GM12878 (cell line): Measurements from ENCODE around the gene BNC2. TPM values are rescaled to one million over a fixed set of nuclear protein-coding genes. Genes with fewer than 3 reads are reported as not detected.

Source experiments
- ATAC-seq: fragments of 200-7000 bp; cut with Tn5 transposase; 3 replicates; pipeline ENCODE4 v1.9.1; 2020; ENCODE audit warnings: mild to moderate bottlenecking, moderate library complexity
- BruUV-seq: library from RNA; stranded (reverse); fragments of 400-500 nt; replicated peaks from 2 replicates; lab custom pipeline; 2021; lab: Mats Ljungman, UMichigan
- CTCF ChIA-PET: fragments of 300-600 bp; sonication (Branson Sonifier 250); formaldehyde crosslinking; extraction: SDS; loops from one replicate; lab custom pipeline; 2021; ENCODE audit warnings: inconsistent platforms; lab: Yijun Ruan, JAX
- POLR2A ChIA-PET: fragments of 350-600 bp; formaldehyde crosslinking; extraction: SDS; loops from one replicate; lab custom pipeline; 2021; ENCODE audit warnings: inconsistent platforms; lab: Charles Lee
- RAD21 ChIA-PET: fragments of 300-600 bp; sonication (Branson Sonifier 250); formaldehyde crosslinking; loops from one replicate; lab custom pipeline; 2023; ENCODE audit warnings: antibody characterized with exemption; ENCODE audit not compliant: unreplicated experiment; lab: Charles Lee
- SMC1A ChIA-PET: fragments of 300-600 bp; sonication (Branson Sonifier 250); formaldehyde crosslinking; loops from one replicate; lab custom pipeline; 2023; ENCODE audit not compliant: unreplicated experiment, uncharacterized antibody; lab: Charles Lee
- DNase-seq: peaks from one replicate; pipeline ENCODE4 v3.0.0-alpha.2; 2011; ENCODE audit warnings: low read depth, low spot score
- FAIRE-seq: peaks from 3 replicates; lab custom pipeline; 2011; peaks lifted over from hg19 to GRCh38; lab: Jason Lieb, UNC
- H2AFZ ChIP-seq: 2 replicates; pipeline ENCODE4 v1.6.0; 2011; ENCODE audit warnings: low read depth, low read length, control low read depth; ENCODE audit not compliant: control insufficient read depth
- H3K27ac ChIP-seq: 2 replicates; pipeline ENCODE4 v1.5.1; 2011; ENCODE audit warnings: control low read depth; ENCODE audit not compliant: control insufficient read depth, insufficient read depth
- H3K27me3 ChIP-seq, 2 experiments: replicated peaks in 1 of 2; 2 replicates each; pipeline versions ENCODE4 v1.6.0 to v1.6.1; 2011; ENCODE audit warnings: low read length in 1 of 2; ENCODE audit not compliant: control insufficient read depth in 2 of 2, insufficient read depth in 2 of 2
- H3K36me3 ChIP-seq, 2 experiments: 2 replicates each; pipeline ENCODE4 v1.5.1; 2011; ENCODE audit warnings: low read length in 1 of 2; ENCODE audit not compliant: control insufficient read depth in 2 of 2, insufficient read depth in 2 of 2
- H3K4me1 ChIP-seq: 2 replicates; pipeline ENCODE4 v1.6.1; 2011; ENCODE audit warnings: mild to moderate bottlenecking, low read length, moderate library complexity, mixed read lengths; ENCODE audit not compliant: control insufficient read depth, insufficient read depth
- H3K4me2 ChIP-seq: 2 replicates; pipeline ENCODE4 v1.6.0; 2011; ENCODE audit warnings: control low read depth; ENCODE audit not compliant: control insufficient read depth, insufficient read depth
- H3K4me3 ChIP-seq: fragments of 200-600 bp; sonication (generic); 2 replicates; pipeline ENCODE4 v1.5.1; 2016
- H3K79me2 ChIP-seq: 2 replicates; pipeline ENCODE4 v1.6.0; 2011; ENCODE audit warnings: low read length; ENCODE audit not compliant: control insufficient read depth, insufficient read depth
- H3K9ac ChIP-seq: 2 replicates; pipeline ENCODE4 v1.8.0; 2011; ENCODE audit warnings: low read length, control low read depth, mixed read lengths; ENCODE audit not compliant: control insufficient read depth, insufficient read depth
- H3K9me3 ChIP-seq: replicated peaks from 3 replicates; pipeline ENCODE4 v1.5.1; 2011; ENCODE audit warnings: mild to moderate bottlenecking, low read length; ENCODE audit not compliant: control insufficient read depth, insufficient read depth
- H4K20me1 ChIP-seq: 2 replicates; pipeline ENCODE4 v1.6.0; 2011; ENCODE audit not compliant: control insufficient read depth, insufficient read depth
- BCL11A ChIP-seq: IDR thresholded peaks from 2 replicates; pipeline ENCODE4 v1.6.1; 2011; ENCODE audit warnings: low read depth, low read length
- EGR1 ChIP-seq, 2 experiments: IDR thresholded peaks; 1 replicate in 1 of 2; 2 replicates in 1 of 2; pipeline ENCODE4 v1.6.1; 2011 to 2012; ENCODE audit warnings: low read depth in 2 of 2, low read length in 2 of 2, borderline replicate concordance in 1 of 2, mild to moderate bottlenecking in 1 of 2, moderate library complexity in 1 of 2
- HDGF ChIP-seq: fragments of 450-650 bp; IDR thresholded peaks from 2 replicates; pipeline ENCODE4 v1.6.1; 2016; ENCODE audit warnings: antibody characterized with exemption
- LARP7 ChIP-seq: fragments of 450-650 bp; IDR thresholded peaks from 2 replicates; pipeline ENCODE4 v1.6.1; 2017; ENCODE audit warnings: mild to moderate bottlenecking
- POLR2A ChIP-seq: IDR thresholded peaks from 2 replicates; pipeline ENCODE4 v1.6.1; 2011; ENCODE audit warnings: low read depth, mild to moderate bottlenecking, low read length
- POU2F2 ChIP-seq: IDR thresholded peaks from 3 replicates; pipeline ENCODE4 v1.6.1; 2011; ENCODE audit warnings: low read depth, mild to moderate bottlenecking, low read length, borderline replicate concordance
- RELA ChIP-seq: fragments of 450-650 bp; IDR thresholded peaks from 2 replicates; pipeline ENCODE4 v1.8.0; 2014; ENCODE audit warnings: borderline replicate concordance; ENCODE audit not compliant: partially characterized antibody
- TARDBP ChIP-seq: IDR thresholded peaks from 2 replicates; pipeline ENCODE4 v1.6.1; 2016; ENCODE audit warnings: borderline replicate concordance
- WGBS: methylation state at CpG from one replicate; pipeline ENCODE4 v1.1.6; 2016; ENCODE audit warnings: low lambda C conversion rate; ENCODE audit not compliant: insufficient replicate concordance, insufficient coverage; ENCODE audit errors: missing lambda C conversion rate; 5-methylcytosine and 5-hydroxymethylcytosine counted together
- in situ Hi-C: fragments of 300-500 bp; cut with MboI; formaldehyde crosslinking; loops from 9 replicates; pipeline ENCODE4 v1.14.3; 2018; ENCODE audit warnings: mixed read lengths
- intact Hi-C: fragments of 100-400 bp; cut with micrococcal nuclease; formaldehyde crosslinking; loops from one replicate; pipeline ENCODE4 v1.14.2; 2022; ENCODE audit not compliant: unreplicated experiment
- polyA plus RNA-seq, 11 experiments: library from polyadenylated mRNA; depleted of rRNA in 4 of 11; unstranded in 6 of 11; stranded (reverse) in 5 of 11; fragments of >200 nt; fragmentation: Nextera tagmentation in 4 of 11; fragmentation: Illumina TruSeq in 1 of 11; extraction: Ambion mirVana in 4 of 11; extraction: Trizol in 1 of 11; gene quantifications; 1 replicate in 1 of 11; 2 replicates in 10 of 11; pipeline versions ENCODE4 v1.2.1 to v1.2.3, GENCODE V29; 2011 to 2016; ENCODE audit warnings: inconsistent platforms in 2 of 11, missing spikeins in 2 of 11, low read depth in 1 of 11
- total RNA-seq, 4 experiments: library from RNA; depleted of rRNA in 3 of 4; stranded (reverse); fragments of >200 nt in 3 of 4; fragmentation: Illumina TruSeq in 1 of 4; extraction: Trizol in 1 of 4; gene quantifications; 2 replicates each; pipeline versions ENCODE4 v1.2.1 to v1.2.3, GENCODE V29; 2013 to 2021
- TF ChIP-seq, protein P1 (sequence below): fragments of 150-350 bp; IDR thresholded peaks from 2 replicates; pipeline ENCODE4 v1.6.1; 2014; ENCODE audit warnings: mild to moderate bottlenecking, low read depth, low read length
- TF ChIP-seq, protein P2 (sequence below): fragments of 450-650 bp; IDR thresholded peaks from 2 replicates; pipeline ENCODE4 v1.6.1; 2014; ENCODE audit warnings: mild to moderate bottlenecking
- TF ChIP-seq, protein P3 (sequence below): fragments of 450-650 bp; IDR thresholded peaks from 2 replicates; pipeline ENCODE4 v1.6.1; 2018; ENCODE audit warnings: mild to moderate bottlenecking, low read depth, moderate library complexity; ENCODE audit not compliant: partially characterized antibody
- TF ChIP-seq, protein P4 (sequence below): fragments of 450-650 bp; IDR thresholded peaks from 2 replicates; pipeline ENCODE4 v1.6.1; 2016; ENCODE audit warnings: mild to moderate bottlenecking

Gene BNC2
- total and polyA plus RNA-seq, 10 of the 15 experiments (the other 5 are each of a cell fraction or from before 2014, with no cell fraction given), result 0.05 to 14.5 (median 0.26) TPM

DNA sequence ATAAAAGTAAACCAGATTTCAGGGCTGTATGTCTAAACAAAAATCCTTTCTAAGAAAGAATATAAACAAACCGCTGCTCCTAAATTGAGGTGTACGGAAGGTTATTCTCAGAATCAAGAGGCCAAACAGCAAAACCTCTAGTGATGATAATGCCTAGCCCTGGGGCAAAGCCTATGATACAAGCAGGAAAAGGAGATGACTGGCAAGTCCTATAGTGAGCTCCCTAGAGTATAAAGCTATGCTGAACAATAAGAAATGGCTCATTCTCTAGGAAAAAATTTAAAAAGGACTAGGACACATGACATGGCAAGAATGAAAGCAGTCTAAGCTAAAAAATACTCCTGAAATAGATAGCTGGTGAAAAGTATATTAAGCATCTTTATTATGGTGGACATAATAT, 187.1 kb downstream of the BNC2 start:
- H3K9me3 ChIP-seq, result no peaks in the 10 kb centered on the region
- H3K9ac ChIP-seq, result no peak overlapping the region
- intact Hi-C loops, result no loop called here
- no TSS peak for BruUV-seq
- H3K79me2 ChIP-seq, result no peaks in the 10 kb centered on the region
- CTCF ChIA-PET, result interaction anchor here (0.8 kb wide), 1 partner anchor 20 kb away, joined by 3 read pairs; no protein-coding TSS in a partner anchor
- H3K27me3 ChIP-seq, result no peaks in the 10 kb centered on the region
- SMC1A ChIA-PET, result no interaction called here
- TF ChIP-seq RELA (no peak), HDGF (no peak), POLR2A (no peak), EGR1 (IDR thresholded peaks at IDR 0.05; ENCODE audit: borderline replicate concordance in 1 of 2, low read depth in 2 of 2, low read length in 2 of 2) (no peak)
- TF ChIP-seq, protein P1, sequence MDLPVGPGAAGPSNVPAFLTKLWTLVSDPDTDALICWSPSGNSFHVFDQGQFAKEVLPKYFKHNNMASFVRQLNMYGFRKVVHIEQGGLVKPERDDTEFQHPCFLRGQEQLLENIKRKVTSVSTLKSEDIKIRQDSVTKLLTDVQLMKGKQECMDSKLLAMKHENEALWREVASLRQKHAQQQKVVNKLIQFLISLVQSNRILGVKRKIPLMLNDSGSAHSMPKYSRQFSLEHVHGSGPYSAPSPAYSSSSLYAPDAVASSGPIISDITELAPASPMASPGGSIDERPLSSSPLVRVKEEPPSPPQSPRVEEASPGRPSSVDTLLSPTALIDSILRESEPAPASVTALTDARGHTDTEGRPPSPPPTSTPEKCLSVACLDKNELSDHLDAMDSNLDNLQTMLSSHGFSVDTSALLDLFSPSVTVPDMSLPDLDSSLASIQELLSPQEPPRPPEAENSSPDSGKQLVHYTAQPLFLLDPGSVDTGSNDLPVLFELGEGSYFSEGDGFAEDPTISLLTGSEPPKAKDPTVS, result no peak
- TF ChIP-seq, all 136 proteins: peak for 0
- no peak overlapping the region for H3K27ac ChIP-seq
- ChIA-PET RAD21 (no interaction called here), POLR2A (no interaction called here)
- H2AFZ ChIP-seq, result no peak overlapping the region
- no peaks in the 10 kb centered on the region for H4K20me1 ChIP-seq
- H3K36me3 ChIP-seq, result no peaks in the 10 kb centered on the region
- FAIRE-seq (no peak), DNase-seq (no peak), ATAC-seq (no peak)
- H3K4me1 ChIP-seq, result no peaks in the 10 kb centered on the region
- 23% methylated on average over 2 of the region's 2 CpGs for whole genome bisulfite sequencing
- H3K4me2 ChIP-seq, result no peak overlapping the region
- H3K4me3 ChIP-seq, result no peak overlapping the region
- in situ Hi-C loops, result no loop called here

DNA sequence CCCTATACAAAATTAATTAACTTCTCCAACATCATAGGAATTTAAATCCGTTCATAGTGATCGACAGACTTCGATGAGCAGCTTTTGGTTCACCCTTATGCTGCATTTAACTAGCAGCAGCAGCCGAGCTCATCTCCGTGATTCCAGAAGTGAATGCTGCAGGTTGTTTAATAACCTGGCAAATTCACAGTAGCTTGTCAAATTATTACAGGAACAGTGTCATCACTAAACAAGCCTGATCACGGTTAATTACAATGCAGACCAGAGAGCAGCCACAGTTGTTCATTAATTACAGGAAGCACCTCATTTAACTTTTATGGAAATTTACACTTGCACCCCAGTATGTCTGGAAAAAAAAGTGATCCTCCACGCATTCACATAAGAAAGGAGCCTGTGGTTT, 188.2 kb downstream of the BNC2 start:
- no peak overlapping the region for H3K27ac ChIP-seq
- RAD21 ChIA-PET, result no interaction called here
- intact Hi-C loops (no loop called here), in situ Hi-C loops (no loop called here)
- no peak overlapping the region for H3K4me3 ChIP-seq
- POLR2A ChIA-PET, result no interaction called here
- H3K9me3 ChIP-seq, result no peaks in the 10 kb centered on the region
- no peaks in the 10 kb centered on the region for H3K36me3 ChIP-seq
- H3K9ac ChIP-seq, result no peak overlapping the region
- no TSS peak for BruUV-seq
- no peak for ATAC-seq
- no peaks in the 10 kb centered on the region for H4K20me1 ChIP-seq
- H3K27me3 ChIP-seq, result no peaks in the 10 kb centered on the region
- no peaks in the 10 kb centered on the region for H3K79me2 ChIP-seq
- H3K4me2 ChIP-seq, result no peak overlapping the region
- no peak overlapping the region for H2AFZ ChIP-seq
- FAIRE-seq, result no peak
- SMC1A ChIA-PET, result interaction anchor here (0.8 kb wide), 1 partner anchor 98 kb away, joined by 3 read pairs; no protein-coding TSS in a partner anchor
- DNase-seq, result no peak
- CTCF ChIA-PET, result no interaction called here
- 30% methylated on average over 7 of the region's 7 CpGs for WGBS
- no peaks in the 10 kb centered on the region for H3K4me1 ChIP-seq
- TF ChIP-seq, protein P2, sequence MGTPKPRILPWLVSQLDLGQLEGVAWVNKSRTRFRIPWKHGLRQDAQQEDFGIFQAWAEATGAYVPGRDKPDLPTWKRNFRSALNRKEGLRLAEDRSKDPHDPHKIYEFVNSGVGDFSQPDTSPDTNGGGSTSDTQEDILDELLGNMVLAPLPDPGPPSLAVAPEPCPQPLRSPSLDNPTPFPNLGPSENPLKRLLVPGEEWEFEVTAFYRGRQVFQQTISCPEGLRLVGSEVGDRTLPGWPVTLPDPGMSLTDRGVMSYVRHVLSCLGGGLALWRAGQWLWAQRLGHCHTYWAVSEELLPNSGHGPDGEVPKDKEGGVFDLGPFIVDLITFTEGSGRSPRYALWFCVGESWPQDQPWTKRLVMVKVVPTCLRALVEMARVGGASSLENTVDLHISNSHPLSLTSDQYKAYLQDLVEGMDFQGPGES, result no peak
- TF ChIP-seq, protein P3, sequence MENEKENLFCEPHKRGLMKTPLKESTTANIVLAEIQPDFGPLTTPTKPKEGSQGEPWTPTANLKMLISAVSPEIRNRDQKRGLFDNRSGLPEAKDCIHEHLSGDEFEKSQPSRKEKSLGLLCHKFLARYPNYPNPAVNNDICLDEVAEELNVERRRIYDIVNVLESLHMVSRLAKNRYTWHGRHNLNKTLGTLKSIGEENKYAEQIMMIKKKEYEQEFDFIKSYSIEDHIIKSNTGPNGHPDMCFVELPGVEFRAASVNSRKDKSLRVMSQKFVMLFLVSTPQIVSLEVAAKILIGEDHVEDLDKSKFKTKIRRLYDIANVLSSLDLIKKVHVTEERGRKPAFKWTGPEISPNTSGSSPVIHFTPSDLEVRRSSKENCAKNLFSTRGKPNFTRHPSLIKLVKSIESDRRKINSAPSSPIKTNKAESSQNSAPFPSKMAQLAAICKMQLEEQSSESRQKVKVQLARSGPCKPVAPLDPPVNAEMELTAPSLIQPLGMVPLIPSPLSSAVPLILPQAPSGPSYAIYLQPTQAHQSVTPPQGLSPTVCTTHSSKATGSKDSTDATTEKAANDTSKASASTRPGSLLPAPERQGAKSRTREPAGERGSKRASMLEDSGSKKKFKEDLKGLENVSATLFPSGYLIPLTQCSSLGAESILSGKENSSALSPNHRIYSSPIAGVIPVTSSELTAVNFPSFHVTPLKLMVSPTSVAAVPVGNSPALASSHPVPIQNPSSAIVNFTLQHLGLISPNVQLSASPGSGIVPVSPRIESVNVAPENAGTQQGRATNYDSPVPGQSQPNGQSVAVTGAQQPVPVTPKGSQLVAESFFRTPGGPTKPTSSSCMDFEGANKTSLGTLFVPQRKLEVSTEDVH, result no peak
- TF ChIP-seq BCL11A (no peak), LARP7 (no peak), POU2F2 (no peak), TARDBP (no peak)
- TF ChIP-seq, protein P4, sequence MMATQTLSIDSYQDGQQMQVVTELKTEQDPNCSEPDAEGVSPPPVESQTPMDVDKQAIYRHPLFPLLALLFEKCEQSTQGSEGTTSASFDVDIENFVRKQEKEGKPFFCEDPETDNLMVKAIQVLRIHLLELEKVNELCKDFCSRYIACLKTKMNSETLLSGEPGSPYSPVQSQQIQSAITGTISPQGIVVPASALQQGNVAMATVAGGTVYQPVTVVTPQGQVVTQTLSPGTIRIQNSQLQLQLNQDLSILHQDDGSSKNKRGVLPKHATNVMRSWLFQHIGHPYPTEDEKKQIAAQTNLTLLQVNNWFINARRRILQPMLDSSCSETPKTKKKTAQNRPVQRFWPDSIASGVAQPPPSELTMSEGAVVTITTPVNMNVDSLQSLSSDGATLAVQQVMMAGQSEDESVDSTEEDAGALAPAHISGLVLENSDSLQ, result no peak
